A673 (cell line): Measurements from ENCODE around the gene ADARB2.

Experiments used
- EZH2 ChIP-seq: fragments of 200-600 bp; sonication (generic); IDR thresholded peaks from 2 replicates; pipeline ENCODE4 v1.6.1; 2017; ENCODE audit warnings: borderline replicate concordance, low read depth, mild to moderate bottlenecking, mixed read lengths, antibody characterized with exemption, low read length; ENCODE audit not compliant: poor library complexity, severe bottlenecking
- TF ChIP-seq, protein P1 (sequence below): fragments of 300-800, 200-600 bp; sonication (generic); conservative IDR thresholded peaks from 2 replicates; pipeline ENCODE4 v1.5.1; 2017; ENCODE audit warnings: low read depth, mild to moderate bottlenecking, antibody characterized with exemption, low read length, moderate library complexity, mixed read lengths

DNA sequence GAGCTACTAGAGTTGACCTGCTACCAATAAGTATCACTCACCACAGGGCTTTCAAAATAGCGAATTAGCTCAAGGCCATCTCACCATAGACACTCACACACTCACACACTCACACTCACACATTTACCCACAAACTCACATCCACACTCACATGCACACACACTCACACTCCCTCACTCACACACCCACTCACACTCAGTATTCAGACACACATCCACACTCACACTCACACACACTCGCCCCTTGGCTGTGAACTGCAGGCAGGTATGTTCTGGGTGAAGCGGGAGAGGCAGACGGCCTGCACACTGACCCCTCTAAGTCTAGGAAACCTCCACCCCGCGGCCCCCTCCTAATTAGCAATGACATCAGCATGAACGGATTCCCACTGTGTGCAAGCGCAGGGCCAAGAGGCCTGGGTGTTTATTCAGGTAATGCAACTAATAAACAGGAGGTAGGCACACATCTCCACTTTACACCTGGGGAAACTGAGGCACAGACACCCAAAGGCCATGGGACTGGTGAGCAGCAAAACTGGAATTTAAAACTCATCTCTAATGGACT lies 94.6 kb downstream of the ADARB2 start:
- TF ChIP-seq, protein P1, sequence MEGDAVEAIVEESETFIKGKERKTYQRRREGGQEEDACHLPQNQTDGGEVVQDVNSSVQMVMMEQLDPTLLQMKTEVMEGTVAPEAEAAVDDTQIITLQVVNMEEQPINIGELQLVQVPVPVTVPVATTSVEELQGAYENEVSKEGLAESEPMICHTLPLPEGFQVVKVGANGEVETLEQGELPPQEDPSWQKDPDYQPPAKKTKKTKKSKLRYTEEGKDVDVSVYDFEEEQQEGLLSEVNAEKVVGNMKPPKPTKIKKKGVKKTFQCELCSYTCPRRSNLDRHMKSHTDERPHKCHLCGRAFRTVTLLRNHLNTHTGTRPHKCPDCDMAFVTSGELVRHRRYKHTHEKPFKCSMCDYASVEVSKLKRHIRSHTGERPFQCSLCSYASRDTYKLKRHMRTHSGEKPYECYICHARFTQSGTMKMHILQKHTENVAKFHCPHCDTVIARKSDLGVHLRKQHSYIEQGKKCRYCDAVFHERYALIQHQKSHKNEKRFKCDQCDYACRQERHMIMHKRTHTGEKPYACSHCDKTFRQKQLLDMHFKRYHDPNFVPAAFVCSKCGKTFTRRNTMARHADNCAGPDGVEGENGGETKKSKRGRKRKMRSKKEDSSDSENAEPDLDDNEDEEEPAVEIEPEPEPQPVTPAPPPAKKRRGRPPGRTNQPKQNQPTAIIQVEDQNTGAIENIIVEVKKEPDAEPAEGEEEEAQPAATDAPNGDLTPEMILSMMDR, result no peak
- no peak for TF ChIP-seq EZH2
